Stimulated activated CD4-positive, alpha-beta T cell treated with anti-CD3 and anti-CD28 coated beads, Interleukin-1b, Interleukin-23, amount 100 ng/mL, for 24 hours (primary cell): ENCODE data around the gene CCDC69.
A peak's percentile ranks its signal among the peaks of the same experiment; 100 is the strongest.
"Not testable (repeated sequence)": the region's sequence is repeated elsewhere in the genome, so short reads cannot be mapped to it uniquely, and the experiment has no call there.

Experiments
- DNase-seq, 4 experiments: peaks; one replicate each; pipeline ENCODE4 v3.0.0-alpha.2; 2020; ENCODE audit warnings: low read depth in 4 of 4, low spot score in 1 of 4

The CCDC69 gene, protein sequence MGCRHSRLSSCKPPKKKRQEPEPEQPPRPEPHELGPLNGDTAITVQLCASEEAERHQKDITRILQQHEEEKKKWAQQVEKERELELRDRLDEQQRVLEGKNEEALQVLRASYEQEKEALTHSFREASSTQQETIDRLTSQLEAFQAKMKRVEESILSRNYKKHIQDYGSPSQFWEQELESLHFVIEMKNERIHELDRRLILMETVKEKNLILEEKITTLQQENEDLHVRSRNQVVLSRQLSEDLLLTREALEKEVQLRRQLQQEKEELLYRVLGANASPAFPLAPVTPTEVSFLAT

GRCh38 chr5:151223447-151224264 lies at the start of gene CCDC69:
Gene CCDC69, minus strand, starts transcription at chr5:151224092. Its CDS starts 122 bp downstream, at chr5:151223970.
- DNase-seq: peak in 1 of 4 experiments; percentile 52

GRCh38 chr5:151271336-151271735 lies 47.4 kb upstream of the CCDC69 start:
- no peak for DNase-seq

DNA sequence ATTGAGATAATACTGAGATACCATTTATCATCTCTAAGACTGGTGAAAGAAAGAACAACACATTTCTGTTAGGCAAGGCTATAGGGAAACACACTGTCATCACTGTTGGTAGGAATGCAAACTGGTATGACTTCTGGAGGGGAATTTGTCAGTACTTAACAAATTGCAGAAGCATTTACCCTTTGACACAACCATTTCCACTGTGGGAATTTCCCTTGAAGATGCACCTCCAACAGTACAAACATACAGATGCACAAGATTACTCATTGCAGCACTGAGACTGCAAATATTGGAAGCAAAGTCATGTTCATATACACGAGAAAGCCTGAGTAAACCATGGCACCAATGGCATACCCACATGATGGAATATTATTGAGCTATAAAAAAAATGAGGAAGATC lies 46.7 kb upstream of the CCDC69 start:
- DNase-seq: no peak

- DNase-seq: no peak
Measured at GRCh38 chr5:151267491-151268260, 43.8 kb upstream of the CCDC69 start.

- no peak for DNase-seq
Measured at GRCh38 chr5:151264113-151264512, 40.2 kb upstream of the CCDC69 start.

- no peak for DNase-seq
Measured at GRCh38 chr5:151262532-151262931, 38.6 kb upstream of the CCDC69 start.

DNA sequence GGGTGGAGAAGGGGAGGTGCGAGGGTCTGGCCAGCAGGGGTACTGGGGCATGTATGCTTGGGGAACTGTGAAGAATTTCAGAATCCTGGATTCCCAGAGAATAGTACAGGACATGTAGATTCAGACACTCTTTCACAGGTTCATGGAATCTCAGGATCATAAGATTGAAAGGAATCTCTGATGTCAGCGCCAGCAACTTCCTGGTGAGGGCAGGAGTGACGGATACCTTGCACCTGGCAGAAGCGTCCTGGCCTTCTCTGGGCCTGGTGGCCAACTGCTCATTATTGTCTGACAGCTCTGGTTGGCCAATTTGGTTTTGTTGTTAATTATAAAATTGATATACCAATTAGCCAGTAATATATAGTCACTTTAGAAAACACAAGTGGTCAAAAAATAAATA lies 36.0 kb upstream of the CCDC69 start:
- no peak for DNase-seq

DNA sequence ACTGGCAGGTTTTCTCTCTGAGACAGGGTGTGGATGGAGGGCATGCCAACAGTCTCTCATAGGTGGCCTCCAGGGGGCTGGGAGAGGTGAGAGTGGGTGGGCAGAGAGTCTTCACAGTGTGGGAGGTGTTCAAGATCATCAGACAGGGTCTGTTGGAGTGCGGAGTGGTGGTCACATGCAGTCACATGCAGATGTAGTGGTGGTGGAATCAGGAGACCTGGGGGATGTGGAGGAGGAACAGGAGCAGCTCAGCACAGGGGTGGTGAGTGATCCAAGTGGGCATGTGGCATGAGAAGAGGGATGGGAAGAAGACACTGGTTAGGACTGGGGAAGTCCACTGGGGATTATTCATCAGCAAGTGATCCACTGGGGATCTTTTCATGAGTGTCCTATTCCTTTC lies 34.9 kb upstream of the CCDC69 start:
- DNase-seq: no peak

DNA sequence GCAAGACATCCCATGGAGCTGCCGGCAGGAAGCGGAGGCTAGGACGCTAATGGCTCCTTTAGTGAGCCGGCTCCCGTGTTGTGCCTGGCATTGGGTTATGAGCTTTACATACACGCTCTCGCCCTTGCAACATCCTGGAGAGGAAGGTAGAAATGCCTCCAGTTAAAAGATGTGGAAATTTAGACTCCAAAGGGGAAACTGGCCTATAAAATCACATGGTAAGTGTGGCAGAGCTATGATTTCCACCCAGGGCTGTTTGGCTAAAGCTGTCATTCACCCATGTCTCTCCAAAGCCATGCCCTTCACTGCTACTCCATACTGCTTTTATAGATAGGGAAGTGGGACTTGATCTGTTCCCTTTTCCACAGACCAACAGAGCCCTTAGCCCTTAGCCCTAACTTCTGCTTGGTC lies 34.3 kb upstream of the CCDC69 start:
- no peak for DNase-seq

DNA sequence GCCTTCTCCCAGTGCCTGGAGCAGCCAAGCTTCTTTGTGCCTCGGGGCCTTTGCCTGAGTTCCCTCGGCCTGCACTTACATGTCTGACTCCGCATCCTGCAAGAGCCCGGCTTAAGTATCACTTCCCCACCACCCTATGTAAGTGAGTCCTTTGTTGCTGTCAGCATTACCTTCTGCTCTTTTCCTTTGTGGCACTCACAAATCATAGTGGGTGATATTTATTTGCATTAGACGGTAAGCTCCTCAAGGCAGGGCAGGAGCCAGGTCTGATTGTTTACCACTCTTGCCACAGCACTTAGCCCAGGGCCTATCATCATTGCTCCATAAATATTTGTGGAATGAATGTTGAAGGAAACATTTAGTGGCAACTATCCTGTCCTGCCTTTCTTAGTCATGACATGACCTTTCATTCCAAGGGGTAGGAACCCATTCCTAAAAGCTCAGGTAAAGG lies 33.9 kb upstream of the CCDC69 start:
- DNase-seq: no peak

DNA sequence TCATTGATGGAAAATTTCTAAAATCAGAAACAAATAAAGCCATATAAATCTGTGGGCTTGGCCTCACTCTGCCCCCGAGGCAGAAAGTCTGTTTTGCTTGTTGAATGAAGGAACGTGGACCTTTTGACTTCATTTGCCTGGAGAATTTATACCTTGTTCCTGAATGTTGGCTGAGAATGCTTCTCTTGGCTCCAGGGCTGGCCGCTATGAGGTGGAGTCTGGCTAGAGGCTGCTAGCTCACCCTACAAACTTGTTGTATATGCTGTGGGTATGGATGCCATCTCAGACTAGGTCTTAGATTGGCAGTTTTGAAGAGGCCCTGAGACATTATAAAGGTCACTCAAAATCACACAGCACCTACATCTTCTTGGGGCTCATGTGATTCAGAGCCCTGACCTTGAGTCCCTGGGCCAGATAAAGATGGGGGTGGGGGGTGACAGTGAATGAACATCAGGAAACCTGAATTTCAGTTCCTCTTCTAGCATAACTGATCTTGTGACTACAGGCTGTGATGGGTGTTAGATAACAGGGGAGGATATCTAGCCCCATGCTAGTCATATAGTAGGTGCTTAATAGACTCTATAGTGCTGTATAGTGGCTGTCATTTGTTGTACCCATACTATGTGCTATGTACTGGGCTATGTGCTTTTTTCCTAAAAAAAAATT lies 31.9 kb upstream of the CCDC69 start:
- DNase-seq: no peak

DNA sequence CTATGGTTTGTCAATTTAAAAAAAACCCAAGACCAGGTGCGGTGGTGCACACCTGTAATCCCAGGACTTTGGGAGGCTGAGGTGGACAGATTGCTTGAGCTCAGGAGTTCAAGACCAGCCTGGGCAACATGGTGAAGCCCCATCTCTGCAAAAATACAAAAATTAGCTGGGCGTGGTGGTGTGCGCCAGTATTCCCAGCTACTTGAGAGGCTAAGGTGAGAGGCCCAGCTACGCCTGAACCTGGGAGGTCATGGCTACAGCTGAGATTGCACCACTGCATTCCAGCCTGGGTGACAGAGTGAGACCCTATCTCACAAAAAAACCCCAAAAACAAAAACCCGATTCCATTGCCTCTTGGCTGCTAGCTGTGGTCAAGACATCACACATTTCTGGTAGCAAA lies 31.1 kb upstream of the CCDC69 start:
- DNase-seq: not testable (repeated sequence)

DNA sequence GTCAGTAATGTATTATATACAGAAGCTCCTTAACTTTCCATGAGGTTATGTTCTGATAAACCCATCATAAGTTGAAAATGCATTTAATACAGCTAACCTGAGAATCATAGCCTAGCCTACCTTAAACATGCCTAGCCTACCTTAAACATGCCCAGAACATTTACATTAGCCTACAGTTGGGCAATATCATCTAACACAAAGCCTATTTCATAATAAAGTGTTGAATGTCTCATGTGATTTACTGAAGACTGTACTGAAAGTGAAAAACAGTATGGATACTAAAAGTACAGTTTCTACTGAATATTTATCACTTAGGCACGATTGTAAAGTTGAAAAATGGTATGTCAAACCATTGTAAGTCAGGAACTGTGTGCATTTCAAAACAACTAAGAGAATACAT lies 30.7 kb upstream of the CCDC69 start:
- DNase-seq: no peak

- DNase-seq: no peak
Measured at GRCh38 chr5:151253605-151253950, 29.7 kb upstream of the CCDC69 start.

DNA sequence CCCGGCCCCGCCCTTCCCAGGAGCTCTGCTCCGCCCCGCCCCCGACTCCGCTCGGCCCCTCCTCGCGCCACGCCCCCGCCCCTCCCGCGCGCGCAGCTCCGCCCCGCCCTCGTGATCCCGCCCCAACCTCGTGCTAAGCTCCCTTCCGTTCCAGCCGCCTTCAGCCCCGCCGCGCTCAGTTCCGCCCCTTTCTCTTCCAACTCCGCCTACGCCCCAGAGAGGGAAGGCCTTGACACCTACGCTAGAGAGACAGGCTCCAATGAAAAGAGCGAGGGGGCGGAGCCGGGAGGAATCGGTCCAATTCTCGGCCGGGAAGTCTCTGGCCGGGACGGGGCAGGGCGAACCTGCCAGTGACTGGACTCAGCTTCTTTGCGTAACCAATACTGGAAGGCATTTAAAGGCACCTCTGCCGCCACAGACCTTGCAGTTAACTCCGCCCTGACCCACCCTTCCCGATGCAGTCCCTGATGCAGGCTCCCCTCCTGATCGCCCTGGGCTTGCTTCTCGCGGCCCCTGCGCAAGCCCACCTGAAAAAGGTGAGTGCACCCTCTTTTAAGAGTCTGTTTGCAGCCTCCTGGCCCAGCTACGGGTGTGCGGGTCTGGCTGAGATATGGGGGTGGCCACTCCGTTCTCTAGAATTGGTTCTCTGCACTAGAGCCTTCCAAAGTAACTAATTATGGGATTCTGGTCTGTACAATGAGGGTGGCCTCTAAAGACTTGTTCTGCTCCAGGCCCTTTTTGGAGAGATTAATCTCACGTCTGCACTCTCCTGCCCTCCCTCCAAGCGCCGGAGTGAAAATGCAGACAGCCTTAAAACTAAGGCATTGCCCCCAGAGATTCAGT lies 29.1 kb upstream of the CCDC69 start, which contains the start of gene GM2A:
GM2A (plus strand) TSS at position 424 of the 843 bp plus-strand sequence; CDS start at position 456, 32 bp downstream.
- peak; percentile 97 to 99 (median 98) for DNase-seq

DNA sequence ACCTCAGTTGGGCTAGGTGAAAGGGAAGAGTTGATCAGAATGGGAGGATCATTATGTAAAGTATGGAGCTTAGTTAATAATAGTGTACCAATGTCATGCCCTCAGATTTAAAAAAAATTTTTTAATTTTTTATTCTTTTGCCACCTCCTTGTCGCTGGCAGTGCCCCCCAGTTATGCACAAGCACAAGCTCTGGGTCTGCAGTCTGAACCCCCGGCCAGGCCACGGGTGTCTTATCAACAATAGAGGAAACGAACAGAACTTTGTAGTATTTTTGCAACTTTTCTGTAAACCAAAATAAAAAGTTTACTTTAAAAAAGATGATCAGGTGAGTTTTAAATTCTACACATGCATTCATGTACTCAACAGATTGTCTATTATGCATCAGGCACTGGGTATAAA lies 27.7 kb upstream of the CCDC69 start:
- DNase-seq: no peak

- DNase-seq: no peak
Measured at GRCh38 chr5:151251001-151251551, 27.2 kb upstream of the CCDC69 start.

- DNase-seq: no peak
Measured at GRCh38 chr5:151250346-151251000, 26.6 kb upstream of the CCDC69 start.

- no peak for DNase-seq
Measured at GRCh38 chr5:151249281-151249680, 25.4 kb upstream of the CCDC69 start.
